Neuron (in vitro differentiated cells): Measurements from ENCODE around the gene CCSER1.

Source experiments
- H2AFZ ChIP-seq: one replicate; pipeline ENCODE4 v1.6.1; 2013; ENCODE audit warnings: low read depth, mild to moderate bottlenecking, inconsistent platforms, low read length, moderate library complexity
- H3K27me3 ChIP-seq: one replicate; pipeline ENCODE4 v1.6.1; 2013; ENCODE audit warnings: low read length; ENCODE audit not compliant: insufficient read depth
- H3K36me3 ChIP-seq: one replicate; pipeline ENCODE4 v1.6.1; 2013; ENCODE audit warnings: low read length; ENCODE audit not compliant: insufficient read depth
- H3K4me1 ChIP-seq: one replicate; pipeline ENCODE4 v1.6.1; 2013; ENCODE audit warnings: low read length; ENCODE audit not compliant: insufficient read depth
- H3K4me3 ChIP-seq: 2 replicates; pipeline ENCODE4 v1.5.1; 2013; ENCODE audit warnings: mild to moderate bottlenecking, low read length, moderate library complexity
- H3K9me3 ChIP-seq: one replicate; pipeline ENCODE4 v1.6.1; 2013; ENCODE audit warnings: low read length

CCSER1 gene

DNA sequence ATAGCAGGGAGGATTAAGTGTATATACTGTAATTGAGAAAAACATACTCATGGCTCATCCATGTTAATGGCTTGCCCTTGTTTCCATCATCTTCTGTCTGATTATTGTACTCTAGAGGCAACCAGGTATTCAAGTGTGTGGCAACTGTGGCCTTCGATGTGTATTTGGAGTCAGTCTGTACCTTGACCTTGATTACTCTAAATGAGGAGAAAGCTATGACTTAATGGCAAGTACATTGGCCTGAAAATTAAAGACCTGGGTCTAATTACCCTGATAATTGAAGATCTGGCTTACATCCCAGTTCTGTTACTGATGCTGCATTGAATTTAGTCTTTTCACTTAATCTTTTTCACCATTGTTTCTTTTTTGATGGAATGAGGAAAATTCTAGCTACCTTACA is 409.2 kb downstream of the CCSER1 start:
- Histone ChIP-seq H3K27me3 (no peaks in the 10 kb centered on the region), H3K9me3 (no peaks in the 10 kb centered on the region), H3K4me1 (no peaks in the 10 kb centered on the region), H3K4me3 (no peak overlapping the region), H2AFZ (no peak overlapping the region), H3K36me3 (no peaks in the 10 kb centered on the region)

DNA sequence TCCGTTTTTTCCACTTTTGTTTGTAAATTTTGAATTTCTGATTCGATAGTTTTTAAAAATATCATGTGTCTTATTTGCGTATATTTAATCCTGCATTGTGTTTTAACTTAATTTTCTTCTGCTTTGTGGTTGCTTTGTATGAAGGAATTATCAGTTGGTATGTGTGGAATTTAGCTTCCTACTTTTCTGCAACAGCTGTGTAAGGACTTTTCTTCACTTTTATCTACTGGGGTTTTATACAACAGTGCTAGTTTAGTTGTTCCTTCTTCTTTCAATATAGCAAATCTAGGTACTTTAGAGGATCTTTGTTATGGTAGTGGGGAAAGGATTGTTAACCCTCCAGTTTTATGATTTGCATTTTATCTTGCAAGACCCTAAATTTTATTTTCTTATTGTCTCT is 410.3 kb downstream of the CCSER1 start:
- H3K36me3 ChIP-seq, result no peaks in the 10 kb centered on the region
- H3K27me3 ChIP-seq, result no peaks in the 10 kb centered on the region
- H2AFZ ChIP-seq, result no peak overlapping the region
- no peaks in the 10 kb centered on the region for H3K9me3 ChIP-seq
- H3K4me3 ChIP-seq, result no peak overlapping the region
- no peaks in the 10 kb centered on the region for H3K4me1 ChIP-seq

DNA sequence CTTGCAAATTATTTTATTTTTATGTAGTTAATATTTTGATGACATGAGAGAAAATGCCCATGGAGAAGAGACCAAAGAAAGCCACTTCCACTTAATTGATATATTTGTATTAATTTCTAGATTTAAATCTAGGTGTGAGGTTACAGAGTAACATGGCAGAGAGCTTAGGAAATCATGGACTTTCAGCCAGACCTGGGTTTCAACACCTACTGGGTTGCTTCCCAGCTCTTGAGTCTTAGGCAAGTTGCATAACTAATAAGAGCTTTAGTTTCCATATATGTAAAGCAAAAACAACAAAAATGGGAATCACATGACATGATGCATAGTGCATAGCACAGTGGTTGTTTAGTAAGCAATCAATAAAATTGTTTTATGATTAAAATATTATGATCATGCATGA is 413.3 kb downstream of the CCSER1 start:
- no peak overlapping the region for H3K4me3 ChIP-seq
- no peaks in the 10 kb centered on the region for H3K36me3 ChIP-seq
- H3K4me1 ChIP-seq, result no peaks in the 10 kb centered on the region
- H3K27me3 ChIP-seq, result no peaks in the 10 kb centered on the region
- no peak overlapping the region for H2AFZ ChIP-seq
- H3K9me3 ChIP-seq, result no peaks in the 10 kb centered on the region

DNA sequence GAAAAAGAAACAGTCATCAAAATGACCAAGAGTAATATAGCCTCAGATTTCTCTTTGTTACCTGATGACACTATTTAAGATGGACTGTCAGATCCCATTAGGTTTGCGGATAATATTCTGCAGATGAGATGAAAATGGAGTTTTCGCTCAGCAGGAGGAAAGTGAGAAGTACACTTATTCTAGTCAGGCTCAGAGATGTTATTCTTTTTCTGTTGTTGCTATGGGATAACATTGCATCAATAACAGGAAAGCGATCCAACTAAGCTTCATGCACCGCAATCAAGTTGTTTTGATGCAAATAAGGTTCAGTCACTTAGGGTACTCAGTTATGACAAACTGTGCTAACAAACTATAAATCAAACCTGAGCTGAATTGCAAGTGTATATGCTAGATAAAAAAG is 415.0 kb downstream of the CCSER1 start:
- Histone ChIP-seq H3K4me3 (no peak overlapping the region), H2AFZ (no peak overlapping the region), H3K9me3 (no peaks in the 10 kb centered on the region)

DNA sequence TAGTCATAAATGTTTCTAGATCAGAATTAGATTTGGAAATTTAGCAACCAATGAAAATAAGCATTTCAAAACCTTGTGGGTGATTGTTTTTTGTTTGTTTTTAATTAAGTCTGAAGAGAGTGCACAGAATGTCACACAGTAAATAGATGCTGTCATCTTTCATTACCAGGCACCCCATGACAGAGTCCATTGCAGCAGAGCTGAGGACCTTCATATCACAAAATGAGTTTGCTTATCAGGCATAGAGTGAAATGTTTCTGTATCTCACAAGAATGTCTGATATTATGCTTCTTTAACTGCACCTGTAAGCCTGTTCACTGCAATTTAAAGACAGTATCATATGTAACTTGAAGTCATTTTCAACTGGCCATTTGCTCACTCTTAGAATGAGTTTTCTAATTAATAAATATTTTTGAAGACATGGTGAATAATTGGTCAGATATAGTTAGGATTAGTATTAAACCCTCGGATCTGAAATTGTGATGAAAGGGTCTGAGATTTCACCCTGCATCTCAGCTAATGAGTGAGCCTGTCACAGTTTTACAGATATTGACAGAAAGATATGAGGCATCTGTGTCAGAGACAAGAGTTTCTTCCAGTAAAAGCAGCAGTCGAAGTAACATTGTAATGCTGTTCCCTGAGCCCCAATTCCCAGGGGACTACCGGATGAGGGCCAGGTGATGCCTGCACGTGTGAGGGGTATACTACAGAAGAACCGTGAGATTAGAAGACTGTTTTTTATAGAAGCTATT is 416.4 kb downstream of the CCSER1 start:
- H3K4me1 ChIP-seq, result no peaks in the 10 kb centered on the region
- no peaks in the 10 kb centered on the region for H3K27me3 ChIP-seq
- no peaks in the 10 kb centered on the region for H3K9me3 ChIP-seq
- H2AFZ ChIP-seq, result no peak overlapping the region
- H3K36me3 ChIP-seq, result no peaks in the 10 kb centered on the region
- H3K4me3 ChIP-seq, result no peak overlapping the region

More for the DNA sequence above, 415.0 kb downstream of the CCSER1 start:
- H3K4me1 ChIP-seq, result no peaks in the 10 kb centered on the region
- no peaks in the 10 kb centered on the region for H3K27me3 ChIP-seq
- H3K36me3 ChIP-seq, result no peaks in the 10 kb centered on the region

DNA sequence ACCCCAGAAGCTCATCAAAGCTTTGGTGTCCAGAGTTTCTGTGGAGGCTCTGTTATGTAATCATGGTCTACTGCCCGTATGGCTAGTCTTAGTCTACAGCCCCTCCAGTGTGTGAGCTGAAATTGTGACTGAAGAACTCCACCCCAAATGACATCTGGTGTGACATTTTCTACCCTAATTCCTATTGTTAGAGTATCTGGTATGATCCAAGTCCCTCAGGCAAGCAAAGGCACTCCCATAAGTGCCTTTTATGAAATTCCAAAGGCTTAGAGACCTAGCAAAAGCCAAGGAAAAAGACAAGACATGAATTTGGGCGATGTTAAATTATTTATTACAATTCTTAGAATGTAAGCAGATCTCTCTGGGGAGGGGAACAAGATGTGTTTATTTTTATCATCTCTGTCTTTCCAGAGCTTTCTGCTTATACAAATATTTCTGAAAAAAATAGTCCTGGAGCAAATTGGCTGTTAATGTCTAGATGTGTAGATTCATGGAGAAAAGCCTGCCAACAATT is 417.4 kb downstream of the CCSER1 start:
- Histone ChIP-seq H3K4me1 (no peaks in the 10 kb centered on the region), H3K36me3 (no peaks in the 10 kb centered on the region), H3K27me3 (no peaks in the 10 kb centered on the region), H2AFZ (no peak overlapping the region), H3K4me3 (no peak overlapping the region), H3K9me3 (no peaks in the 10 kb centered on the region)

DNA sequence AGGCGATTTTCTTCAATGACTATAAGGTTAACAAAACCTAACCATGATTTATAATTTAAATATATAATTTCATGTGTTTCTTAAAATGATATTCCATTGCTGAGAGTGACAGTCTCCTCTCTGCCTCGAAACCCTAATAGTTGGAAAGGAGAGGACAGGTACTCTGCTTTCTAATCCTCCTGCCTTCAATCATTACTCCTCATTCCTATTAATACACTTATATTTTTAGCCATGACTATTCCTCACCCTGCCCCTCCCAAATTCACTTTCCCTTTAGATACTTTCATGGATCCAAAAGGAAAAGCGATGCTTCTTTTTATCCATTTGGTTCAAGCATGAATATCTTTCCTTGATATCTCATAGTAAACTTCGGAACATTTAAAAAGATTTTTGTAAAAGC is 418.2 kb downstream of the CCSER1 start:
- H3K9me3 ChIP-seq, result no peaks in the 10 kb centered on the region
- no peaks in the 10 kb centered on the region for H3K27me3 ChIP-seq
- H3K4me1 ChIP-seq, result no peaks in the 10 kb centered on the region
- H3K36me3 ChIP-seq, result no peaks in the 10 kb centered on the region
- no peak overlapping the region for H3K4me3 ChIP-seq
- H2AFZ ChIP-seq, result no peak overlapping the region

DNA sequence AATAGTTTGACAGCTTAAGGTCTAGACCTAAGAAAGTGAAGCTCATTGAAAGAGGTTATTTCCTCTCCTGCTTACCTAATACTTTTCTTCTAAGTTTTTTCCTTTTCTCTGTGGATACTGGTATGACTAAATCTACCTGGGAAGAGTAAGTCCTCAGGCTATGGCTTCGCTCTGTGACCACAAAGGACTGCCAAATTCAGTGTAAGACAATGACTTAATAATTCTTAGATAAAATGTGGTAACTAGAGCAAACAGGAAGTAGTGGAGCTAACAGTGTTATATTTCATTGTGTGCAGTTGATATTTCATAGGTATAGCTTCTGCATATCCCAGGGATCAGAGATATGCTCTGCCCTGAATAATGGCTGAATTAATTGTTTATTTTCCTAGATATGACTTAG is 418.9 kb downstream of the CCSER1 start:
- no peaks in the 10 kb centered on the region for H3K4me1 ChIP-seq
- H3K9me3 ChIP-seq, result no peaks in the 10 kb centered on the region
- H3K36me3 ChIP-seq, result no peaks in the 10 kb centered on the region
- no peaks in the 10 kb centered on the region for H3K27me3 ChIP-seq
- no peak overlapping the region for H3K4me3 ChIP-seq
- no peak overlapping the region for H2AFZ ChIP-seq

DNA sequence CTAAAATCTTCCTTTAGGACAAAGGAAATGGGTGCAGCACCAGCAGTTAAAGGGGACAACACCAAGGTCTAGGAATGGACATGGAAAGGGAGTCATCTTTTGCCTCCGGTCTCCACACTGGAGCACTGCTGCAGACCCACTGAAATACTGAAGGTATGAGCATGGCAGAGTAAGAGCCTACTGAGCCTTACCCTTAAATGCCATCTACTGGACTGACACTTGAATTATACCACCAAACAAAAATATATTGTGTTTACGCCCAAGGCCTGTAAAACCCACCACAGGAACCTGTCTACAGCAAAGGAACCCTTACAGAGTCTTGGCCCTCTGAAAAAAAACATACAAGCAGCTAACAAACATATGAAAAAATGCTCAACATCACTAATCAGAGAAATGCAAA is 443.4 kb downstream of the CCSER1 start:
- Histone ChIP-seq H3K4me1 (no peaks in the 10 kb centered on the region), H2AFZ (no peak overlapping the region), H3K4me3 (no peak overlapping the region), H3K9me3 (peaks cover 3% of the 10 kb centered on the region), H3K27me3 (no peaks in the 10 kb centered on the region), H3K36me3 (no peaks in the 10 kb centered on the region)

DNA sequence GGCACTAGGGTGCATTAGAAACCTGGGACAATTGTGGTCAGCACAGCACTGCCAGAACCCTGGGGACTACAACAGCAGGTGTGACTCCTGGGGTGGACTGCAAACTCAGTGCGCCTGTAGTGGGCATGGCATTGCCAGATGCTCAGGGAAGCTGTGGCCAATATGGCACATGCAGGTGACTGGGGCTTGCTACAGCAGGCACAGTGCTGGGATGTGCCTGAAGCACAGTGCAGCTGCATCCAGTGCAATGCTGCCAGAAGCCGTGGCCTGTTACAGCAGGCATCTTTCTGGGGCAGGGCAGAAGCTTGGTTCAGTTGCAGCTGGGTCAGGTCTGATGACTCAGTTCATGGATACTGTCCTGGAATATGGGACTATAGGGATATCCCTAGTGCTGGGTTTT is 445.8 kb downstream of the CCSER1 start:
- no peaks in the 10 kb centered on the region for H3K36me3 ChIP-seq
- H3K4me3 ChIP-seq, result no peak overlapping the region
- no peaks in the 10 kb centered on the region for H3K4me1 ChIP-seq
- no peak overlapping the region for H2AFZ ChIP-seq
- peaks cover 3% of the 10 kb centered on the region for H3K9me3 ChIP-seq
- H3K27me3 ChIP-seq, result no peaks in the 10 kb centered on the region

DNA sequence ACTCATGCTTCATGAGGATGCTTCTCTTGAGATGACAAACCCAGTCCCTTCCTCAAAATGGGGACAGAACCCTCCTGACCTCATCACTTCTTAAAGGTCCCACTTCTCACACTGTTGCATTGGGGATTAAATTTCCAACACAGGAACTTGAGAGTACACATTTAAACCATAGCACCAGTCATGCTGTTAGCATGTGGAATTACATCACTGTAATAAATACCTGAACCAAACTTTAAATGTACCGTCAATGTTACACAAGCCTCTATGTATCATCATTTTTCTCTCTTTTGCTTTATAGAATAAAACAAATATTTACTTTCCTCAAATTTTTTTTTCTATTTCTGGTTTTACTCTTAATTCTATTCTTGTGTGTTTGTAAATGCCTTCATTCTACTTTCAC is 448.2 kb downstream of the CCSER1 start:
- Histone ChIP-seq H3K4me1 (no peaks in the 10 kb centered on the region), H3K27me3 (no peaks in the 10 kb centered on the region), H2AFZ (no peak overlapping the region), H3K36me3 (no peaks in the 10 kb centered on the region), H3K4me3 (no peak overlapping the region), H3K9me3 (peaks cover 3% of the 10 kb centered on the region)

DNA sequence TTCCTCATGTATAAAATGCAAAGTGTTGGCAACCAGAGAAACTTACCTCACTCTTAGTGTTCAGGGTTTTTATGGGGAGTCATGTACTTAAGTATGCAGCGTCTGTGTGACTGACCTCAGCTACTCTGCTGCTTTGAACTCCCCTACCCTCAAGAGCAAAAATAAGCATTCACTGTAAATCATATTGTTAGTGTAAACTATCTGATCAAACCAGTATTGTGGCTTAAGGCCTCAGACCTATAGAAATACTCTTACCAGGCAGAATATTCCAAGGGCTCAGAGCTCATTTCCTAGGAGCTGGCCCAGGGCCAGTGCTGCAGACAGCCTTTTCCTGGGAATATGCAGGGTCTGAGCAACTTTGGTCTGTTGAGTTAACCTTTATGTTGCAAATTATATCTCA is 453.1 kb downstream of the CCSER1 start:
- Histone ChIP-seq H3K27me3 (no peaks in the 10 kb centered on the region), H3K4me1 (no peaks in the 10 kb centered on the region), H3K9me3 (no peaks in the 10 kb centered on the region), H3K36me3 (no peaks in the 10 kb centered on the region), H3K4me3 (no peak overlapping the region), H2AFZ (no peak overlapping the region)

DNA sequence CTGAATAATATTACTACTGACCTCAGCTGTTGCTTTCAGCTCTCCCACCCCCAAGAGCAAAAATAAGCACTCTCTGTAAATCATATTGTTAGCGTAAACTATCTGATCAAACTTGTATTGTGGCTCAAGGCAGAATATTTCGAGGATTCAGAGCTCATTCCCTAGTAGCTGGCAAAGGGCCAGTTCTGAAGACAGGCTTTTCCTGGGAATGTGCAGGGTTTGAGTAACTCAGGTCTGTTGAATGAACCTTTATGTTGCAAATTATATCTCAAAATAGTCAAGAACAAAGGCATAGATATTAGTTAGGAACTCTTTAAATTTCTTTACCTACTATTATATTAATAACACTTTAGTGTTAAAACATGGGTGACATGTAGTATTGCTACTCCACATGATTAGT is 454.9 kb downstream of the CCSER1 start:
- H3K36me3 ChIP-seq, result no peaks in the 10 kb centered on the region
- no peak overlapping the region for H3K4me3 ChIP-seq
- no peaks in the 10 kb centered on the region for H3K27me3 ChIP-seq
- no peaks in the 10 kb centered on the region for H3K4me1 ChIP-seq
- H3K9me3 ChIP-seq, result no peaks in the 10 kb centered on the region
- H2AFZ ChIP-seq, result no peak overlapping the region

DNA sequence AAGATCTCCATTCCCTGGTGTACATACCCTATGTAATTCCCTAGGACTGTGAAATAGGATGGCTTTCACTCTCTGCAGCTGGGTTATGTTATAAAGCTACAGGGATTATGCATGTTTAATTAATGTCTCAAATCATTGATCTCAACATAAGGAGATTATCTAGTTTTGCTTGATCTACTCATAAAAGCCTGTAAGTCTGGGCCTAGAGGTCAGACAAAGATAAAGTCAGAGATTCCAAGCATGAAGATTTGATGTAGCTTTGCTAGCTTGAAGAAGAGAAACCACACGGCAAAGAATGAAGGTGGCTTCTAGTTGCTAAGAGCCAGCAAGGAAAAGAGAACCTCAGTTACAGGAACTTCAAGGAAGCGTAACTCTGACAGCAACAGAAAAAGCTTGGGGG is 456.9 kb downstream of the CCSER1 start:
- H2AFZ ChIP-seq, result no peak overlapping the region
- no peaks in the 10 kb centered on the region for H3K4me1 ChIP-seq
- no peaks in the 10 kb centered on the region for H3K36me3 ChIP-seq
- no peaks in the 10 kb centered on the region for H3K27me3 ChIP-seq
- H3K4me3 ChIP-seq, result no peak overlapping the region
- H3K9me3 ChIP-seq, result no peaks in the 10 kb centered on the region
